Measurements from ENCODE around the gene NBL1. TPM values are rescaled to one million over a fixed set of nuclear protein-coding genes. Genes with fewer than 3 reads are reported as not detected.

The NBL1 gene
- total and polyA plus RNA-seq, 9 of the 15 experiments (the other 6 are each of a cell fraction or from before 2014, with no cell fraction given), result 0.10 to 3.7 (median 1.8) TPM; not detected in 1

- no peak for TF ChIP-seq CHD2 (IDR thresholded peaks at IDR 0.05; ENCODE audit: low read depth, low read length)
- TF ChIP-seq ZNF589 (CRISPR knock-in tag; IDR thresholded peaks at IDR 0.05; ENCODE audit: low read depth), result no peak
- no peak for TF ChIP-seq E2F5 (CRISPR knock-in tag; IDR thresholded peaks at IDR 0.05)
- TF ChIP-seq TEAD1 (CRISPR knock-in tag; IDR thresholded peaks at IDR 0.05), result no peak
- TF ChIP-seq FOXA3 (CRISPR knock-in tag; conservative IDR thresholded peaks at IDR 0.05 in 1 of 2, IDR thresholded peaks at IDR 0.05 in 1 of 2), result no peak
- no peak for TF ChIP-seq RFX7 (CRISPR knock-in tag; IDR thresholded peaks at IDR 0.05)
- no peak for TF ChIP-seq ZBTB49 (CRISPR knock-in tag; IDR thresholded peaks at IDR 0.05; ENCODE audit: borderline replicate concordance)
- TF ChIP-seq MITF (IDR thresholded peaks at IDR 0.05), result no peak
- peak; percentile 92; the same call in 1 of the 2 replicates for TF ChIP-seq ZC3H4 (CRISPR knock-in tag; IDR thresholded peaks at IDR 0.05; ENCODE audit: borderline replicate concordance)
- TF ChIP-seq HDAC1 (IDR thresholded peaks at IDR 0.05), result peak in 1 of 2 experiments; percentile 66; a peak in 2 of 4 replicates
- no peak for TF ChIP-seq ZNF197 (CRISPR knock-in tag; IDR thresholded peaks at IDR 0.05; ENCODE audit: low read depth)
- no peak for TF ChIP-seq CBX5 (IDR thresholded peaks at IDR 0.05; ENCODE audit: borderline replicate concordance, low read depth)
- TF ChIP-seq TCF7 (IDR thresholded peaks at IDR 0.05; ENCODE audit: borderline replicate concordance), result no peak
- no peak for TF ChIP-seq AFF4 (CRISPR knock-in tag; IDR thresholded peaks at IDR 0.05)
- TF ChIP-seq PHF21A (IDR thresholded peaks at IDR 0.05; ENCODE audit: borderline replicate concordance, low read depth), result no peak
- no peak for TF ChIP-seq ZNF57 (CRISPR knock-in tag; IDR thresholded peaks at IDR 0.05)
- TF ChIP-seq SFPQ (IDR thresholded peaks at IDR 0.05; ENCODE audit: low read depth, low read length), result no peak
These were observed 47.9 kb upstream of the NBL1 start (continued) for GRCh38 chr1:19596065-19596713.
